ENCODE measurements around the gene HIF1A.
"Not testable (repeated sequence)": the region's sequence is repeated elsewhere in the genome, so short reads cannot be mapped to it uniquely, and the experiment has no call there.

The HIF1A gene

GRCh38 chr14:61700104-61700886, 5.0 kb downstream of the HIF1A start:
- H3K27ac ChIP-seq = no peak overlapping the region
- no peak for TF ChIP-seq CTCF (conservative IDR thresholded peaks at IDR 0.05)

GRCh38 chr14:61701946-61702345, 6.6 kb downstream of the HIF1A start:
- H3K27ac ChIP-seq = no peak overlapping the region
- no peak for TF ChIP-seq CTCF (conservative IDR thresholded peaks at IDR 0.05)

GRCh38 chr14:61703342-61704129, 8.2 kb downstream of the HIF1A start:
- TF ChIP-seq CTCF (conservative IDR thresholded peaks at IDR 0.05) = no peak
- no peak overlapping the region for H3K27ac ChIP-seq

GRCh38 chr14:61704554-61704953, 9.2 kb downstream of the HIF1A start:
- TF ChIP-seq CTCF (conservative IDR thresholded peaks at IDR 0.05) = no peak
- H3K27ac ChIP-seq = no peak overlapping the region

GRCh38 chr14:61705017-61705416, 9.7 kb downstream of the HIF1A start:
- H3K27ac ChIP-seq = no peak overlapping the region
- no peak for TF ChIP-seq CTCF (conservative IDR thresholded peaks at IDR 0.05)

- TF ChIP-seq CTCF (conservative IDR thresholded peaks at IDR 0.05) = no peak
- H3K27ac ChIP-seq = no peak overlapping the region
Measured at GRCh38 chr14:61706096-61706690, 10.9 kb downstream of the HIF1A start.

GRCh38 chr14:61707774-61708173, 12.5 kb downstream of the HIF1A start:
- not testable (repeated sequence) for H3K27ac ChIP-seq

- not testable (repeated sequence) for H3K27ac ChIP-seq
Measured at GRCh38 chr14:61708693-61709092, 13.4 kb downstream of the HIF1A start.

Data from VCaP (cell line).